ENCODE measurements around the gene LIMK2.

Gene LIMK2

GRCh38 chr22:31275576-31275975 is 63.5 kb downstream of the LIMK2 start:
- no peak for DNase-seq

- DNase-seq, result no peak
Observed at GRCh38 chr22:31276426-31277167, 64.5 kb downstream of the LIMK2 start.

GRCh38 chr22:31277741-31278140 is 65.6 kb downstream of the LIMK2 start:
- no peak for DNase-seq

- no peak for DNase-seq
Observed at GRCh38 chr22:31278151-31278621, 66.1 kb downstream of the LIMK2 start.

GRCh38 chr22:31278626-31279326 is 66.7 kb downstream of the LIMK2 start:
- no peak for DNase-seq

- DNase-seq, result no peak
Observed at GRCh38 chr22:31279327-31279669, 67.2 kb downstream of the LIMK2 start.

- no peak for DNase-seq
Observed at GRCh38 chr22:31279821-31280505, 67.9 kb downstream of the LIMK2 start.

GRCh38 chr22:31281733-31282132 is 69.6 kb downstream of the LIMK2 start:
- DNase-seq, result no peak

GRCh38 chr22:31282748-31283468 is 70.8 kb downstream of the LIMK2 start:
- no peak for DNase-seq

GRCh38 chr22:31284281-31285155 is 72.4 kb downstream of the LIMK2 start:
- DNase-seq, result no peak

- no peak for DNase-seq
Observed at GRCh38 chr22:31286360-31287255, 74.5 kb downstream of the LIMK2 start.

GRCh38 chr22:31287818-31288495 is 75.9 kb downstream of the LIMK2 start:
- no peak for DNase-seq

GRCh38 chr22:31288496-31289240 is 76.6 kb downstream of the LIMK2 start:
- no peak for DNase-seq

GRCh38 chr22:31289344-31289743 is 77.2 kb downstream of the LIMK2 start:
- peak; percentile 29 to 57 for DNase-seq

- peak; percentile 83 to 89 for DNase-seq
Observed at GRCh38 chr22:31290494-31291471, 78.7 kb downstream of the LIMK2 start.

- no peak for DNase-seq
Observed at GRCh38 chr22:31291481-31292235, 79.6 kb downstream of the LIMK2 start.

GRCh38 chr22:31292236-31292989 is 80.3 kb downstream of the LIMK2 start, which contains the start of gene PIK3IP1:
Gene PIK3IP1, minus strand, starts transcription at chr22:31292488. Its CDS starts 144 bp downstream, at chr22:31292344.
- peak; percentile 60 to 78 for DNase-seq
